HG02588 (cell line): ENCODE data around the gene NDST3.
A peak's percentile ranks its signal among the peaks of the same experiment; 100 is the strongest.

Source experiments
- ATAC-seq: cut with Tn5 transposase; IDR thresholded peaks from one replicate; pipeline ENCODE4 v1.9.1; 2021; ENCODE audit warnings: mild to moderate bottlenecking, moderate library complexity; ENCODE audit not compliant: unreplicated experiment

The NDST3 gene

DNA sequence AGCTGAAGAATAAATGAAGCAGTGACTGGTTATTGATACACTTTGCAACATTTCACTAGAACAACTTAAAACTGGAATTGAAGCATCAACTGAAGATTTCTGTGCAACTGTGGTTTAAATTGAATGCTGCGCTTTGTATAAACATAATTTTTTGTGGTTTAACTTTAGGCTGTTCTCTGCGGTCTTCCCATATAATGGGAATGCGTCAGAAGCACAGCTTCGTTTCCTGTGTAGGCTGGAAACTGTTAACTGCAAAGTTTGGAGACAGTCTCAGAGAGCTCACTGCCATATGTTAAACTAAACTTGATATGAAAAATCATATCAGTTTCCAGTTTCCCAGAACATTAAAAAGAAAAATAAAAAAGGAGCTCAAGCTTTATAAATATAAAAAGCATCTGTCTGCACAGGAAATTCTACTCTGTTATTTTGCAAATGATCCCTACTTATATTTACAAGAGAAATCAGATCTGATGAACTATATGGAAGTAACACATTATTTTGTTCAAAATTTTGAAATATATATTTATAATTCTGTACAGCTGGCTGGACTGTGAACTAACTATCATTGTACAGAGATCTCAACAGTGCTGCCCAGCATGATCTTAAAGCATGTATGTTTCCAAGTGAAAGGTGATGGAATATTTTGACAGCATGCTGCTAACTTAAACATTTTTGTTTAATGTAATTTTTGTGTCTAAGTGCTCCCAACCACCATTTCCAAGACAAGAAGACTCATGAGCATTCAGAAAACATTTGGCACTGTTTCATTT is 139.9 kb downstream of the NDST3 start:
- no peak for ATAC-seq

DNA sequence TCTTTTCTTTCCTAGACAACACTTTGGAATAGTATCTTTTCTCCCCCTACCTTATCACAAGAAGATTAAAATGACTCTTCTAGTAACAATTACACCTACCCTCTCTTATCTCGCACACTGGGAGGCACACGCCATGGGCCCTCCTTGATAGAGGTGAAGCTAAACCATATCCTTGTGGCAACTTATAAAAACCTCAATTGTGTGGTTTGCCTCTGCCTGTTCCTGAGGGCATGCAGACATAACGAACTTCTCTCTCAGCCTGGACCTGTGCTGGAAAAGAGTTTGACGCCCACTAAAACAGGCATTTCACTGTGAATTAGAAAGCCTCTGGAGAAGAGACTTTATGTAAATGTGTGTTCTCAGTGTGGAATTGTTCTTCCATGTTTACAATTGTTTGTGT is 141.2 kb downstream of the NDST3 start:
- no peak for ATAC-seq

DNA sequence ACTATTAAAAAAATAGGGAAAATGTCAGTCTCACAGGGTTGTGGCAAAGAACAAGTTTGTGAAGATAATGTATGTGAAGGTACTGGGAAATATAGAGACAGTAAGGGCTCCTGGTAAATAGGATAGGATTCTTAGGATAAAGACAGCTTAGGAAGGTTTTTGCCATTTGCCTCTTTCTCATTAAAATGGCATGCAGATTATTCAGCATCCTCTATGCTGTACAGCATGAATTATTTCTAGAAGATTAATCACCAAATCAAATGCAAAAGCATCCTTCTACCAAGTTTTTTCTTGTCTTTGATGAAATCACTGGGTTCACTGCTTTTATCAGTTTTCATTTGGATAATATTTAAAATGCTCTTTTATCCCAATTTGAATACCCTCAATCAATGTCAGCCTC is 142.8 kb downstream of the NDST3 start:
- no peak for ATAC-seq

DNA sequence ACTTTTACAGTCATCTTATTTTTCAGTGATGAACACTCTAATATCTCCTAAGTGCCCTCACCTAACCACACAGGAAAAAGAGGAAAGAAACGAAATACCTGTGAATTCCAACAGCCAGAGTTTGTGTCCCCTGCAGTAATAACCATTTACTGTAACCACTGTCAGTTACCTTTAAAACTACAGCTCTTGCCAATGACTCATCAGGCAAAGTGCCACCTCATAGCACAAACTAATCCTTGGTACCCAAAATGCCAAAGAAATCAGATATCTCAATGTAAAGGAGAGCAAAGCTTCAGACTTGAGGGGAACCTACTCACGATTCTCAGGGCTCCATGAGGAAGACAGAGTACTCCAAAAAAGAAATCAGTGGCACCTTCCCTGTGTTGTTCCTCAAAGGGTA is 146.5 kb downstream of the NDST3 start:
- no peak for ATAC-seq

DNA sequence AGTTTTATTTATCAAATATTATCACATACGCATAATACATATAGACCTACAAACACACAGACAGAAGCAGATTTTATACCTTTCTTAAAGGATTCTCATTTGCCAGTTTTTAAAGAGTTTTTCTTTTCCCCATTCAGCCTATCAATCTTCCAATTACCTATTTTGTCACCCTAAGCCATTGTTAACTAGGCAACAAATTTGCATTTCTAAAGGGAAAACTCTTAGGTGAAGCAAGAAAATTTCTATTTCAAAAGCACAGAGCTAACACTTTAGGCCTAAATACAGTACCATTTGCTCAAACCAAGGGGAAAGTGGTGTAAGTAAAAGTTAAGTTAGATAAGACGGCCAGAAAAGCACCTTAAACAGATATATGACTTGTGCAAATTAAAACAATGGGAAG is 156.6 kb downstream of the NDST3 start:
- no peak for ATAC-seq

DNA sequence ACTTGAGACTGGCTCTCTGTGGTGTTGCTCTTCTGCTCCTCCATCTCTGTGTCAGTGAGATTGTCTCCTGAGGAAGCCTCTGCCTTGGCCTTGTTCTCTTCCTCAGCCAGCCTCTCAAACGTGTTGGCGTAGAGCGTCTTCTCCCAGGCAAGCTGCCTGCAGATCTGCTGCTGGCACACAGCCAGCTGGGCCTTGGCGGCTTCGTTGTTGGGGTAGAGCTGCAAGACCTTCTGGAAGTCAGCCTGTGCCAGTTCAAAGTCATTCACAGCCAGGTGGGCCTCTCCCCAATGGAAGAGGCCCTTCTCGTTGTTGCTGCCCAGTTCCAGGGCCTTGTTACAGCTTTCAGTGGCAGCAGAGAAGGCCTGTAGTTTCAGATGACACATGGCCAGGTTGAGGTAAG is 159.1 kb downstream of the NDST3 start:
- ATAC-seq: no peak

DNA sequence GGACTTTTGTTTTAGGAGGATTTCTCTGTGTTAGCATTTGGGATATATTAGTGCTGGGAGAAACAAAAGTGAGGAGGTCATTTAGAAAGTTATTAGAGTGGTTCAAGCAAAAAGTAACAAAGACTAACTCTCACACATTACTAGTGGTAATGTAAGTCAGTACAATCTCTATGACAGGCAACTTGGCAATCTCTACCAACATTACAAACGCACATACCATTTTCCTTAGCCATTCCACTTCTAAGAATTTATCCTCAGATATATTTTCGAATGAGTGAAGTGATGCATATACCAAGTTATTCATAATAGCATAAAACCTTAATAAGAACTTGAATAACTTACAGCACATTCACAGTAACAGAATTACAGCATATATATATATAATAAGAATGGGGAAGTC is 172.3 kb downstream of the NDST3 start:
- no peak for ATAC-seq

DNA sequence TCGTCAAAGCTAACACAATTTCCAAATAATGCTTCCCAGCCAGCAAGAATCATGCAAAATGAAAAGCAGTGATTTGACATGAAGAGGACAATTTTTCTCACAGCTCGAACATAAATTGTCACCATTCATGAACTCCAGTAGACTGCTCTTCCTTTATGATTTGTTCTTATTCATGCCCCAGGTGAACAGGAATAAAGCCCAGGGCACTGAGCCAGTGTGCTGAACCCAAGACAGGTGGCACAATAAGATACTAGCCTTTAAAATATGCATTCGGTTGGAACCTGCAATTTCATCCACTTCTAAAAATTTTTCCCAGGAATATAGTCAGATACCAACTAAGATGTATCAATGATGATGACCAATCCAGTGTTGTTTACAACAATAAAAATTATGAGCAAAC is 178.8 kb downstream of the NDST3 start:
- no peak for ATAC-seq

DNA sequence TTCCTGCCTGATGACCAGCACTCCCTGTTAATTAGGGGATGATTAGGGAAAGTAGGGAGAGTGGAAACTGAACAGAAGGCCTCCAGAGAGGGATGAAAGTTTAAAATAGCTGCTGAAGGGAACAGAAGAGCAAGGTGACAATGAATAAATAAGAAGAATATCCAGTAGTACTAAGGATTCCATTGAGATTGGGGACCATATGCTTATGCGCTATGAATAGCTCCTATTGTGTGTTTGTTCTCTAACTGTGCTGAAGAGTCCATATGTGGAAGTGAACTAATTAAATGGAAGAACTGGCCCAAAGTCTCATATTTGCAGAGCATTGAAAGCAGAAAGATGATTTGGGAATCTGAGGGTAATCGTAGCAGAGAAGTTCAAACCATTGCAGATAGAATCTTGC is 181.5 kb downstream of the NDST3 start:
- ATAC-seq: no peak

DNA sequence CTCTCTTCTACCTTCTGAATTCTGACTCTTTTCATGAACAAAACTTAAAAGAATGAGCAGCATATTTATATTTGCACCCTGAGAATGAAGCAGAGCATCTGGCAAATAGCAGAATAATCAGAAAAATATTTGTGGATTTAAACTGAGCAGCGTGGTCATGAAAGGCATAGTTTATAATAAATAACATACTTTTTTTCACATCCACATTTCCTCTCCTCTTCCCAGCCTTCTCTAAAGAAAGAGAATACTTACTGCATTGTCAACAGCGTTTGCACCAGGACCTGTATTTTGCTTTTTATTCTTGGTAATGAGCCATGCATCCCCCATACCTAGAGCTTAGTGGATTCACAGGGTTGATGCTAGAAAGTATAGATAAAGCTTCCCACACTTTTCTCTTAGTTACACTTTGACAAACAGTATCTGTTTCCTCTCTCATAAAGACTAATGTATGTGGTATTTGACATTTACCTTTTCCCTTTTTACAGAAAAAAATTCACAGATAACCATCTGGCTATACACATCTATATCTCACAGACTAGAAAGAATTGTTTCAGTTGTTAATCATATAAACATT is 187.0 kb downstream of the NDST3 start:
- no peak for ATAC-seq

DNA sequence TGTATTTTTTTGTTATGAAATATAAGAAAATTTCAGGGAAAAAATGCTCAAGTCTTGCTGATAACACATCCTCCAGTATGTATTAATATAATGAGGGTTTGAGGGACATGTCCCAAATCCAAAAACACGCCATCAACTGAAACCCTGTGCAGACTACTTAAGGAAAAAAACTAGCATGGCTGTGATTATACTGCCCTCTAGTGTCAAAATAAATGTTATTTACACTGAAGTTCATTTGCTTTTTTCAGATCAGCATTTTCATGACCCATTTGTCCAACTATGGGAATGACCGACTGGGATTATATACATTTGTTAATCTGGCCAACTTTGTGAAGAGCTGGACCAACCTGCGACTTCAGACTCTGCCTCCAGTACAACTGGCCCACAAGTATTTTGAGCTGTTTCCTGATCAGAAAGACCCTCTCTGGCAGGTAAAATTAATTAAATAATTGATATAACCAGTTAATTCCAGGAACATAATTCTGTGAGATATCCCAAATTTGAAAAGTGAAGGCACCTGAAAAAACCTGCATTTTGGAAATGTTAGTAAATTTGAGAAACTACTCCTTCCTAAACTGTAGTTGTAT is 190.1 kb downstream of the NDST3 start:
- peak; percentile 59 for ATAC-seq

DNA sequence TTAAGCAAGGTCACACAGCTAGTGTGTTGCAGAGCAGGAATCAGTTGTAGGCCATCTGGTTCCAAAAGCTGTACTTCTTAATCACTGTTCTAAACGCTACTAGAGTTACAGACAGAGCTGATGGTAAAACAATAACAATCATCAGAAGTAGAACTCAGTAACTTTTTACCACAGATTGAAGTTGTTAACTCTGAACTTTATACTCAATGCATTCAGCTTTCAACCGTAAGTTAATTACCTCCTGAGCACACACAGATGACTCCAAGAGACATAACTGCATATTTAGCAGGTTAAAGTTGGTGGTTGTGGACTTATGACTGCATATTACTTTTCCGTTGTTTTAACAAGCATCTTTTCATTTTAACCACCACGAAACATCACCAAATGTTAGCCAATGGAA is 191.2 kb downstream of the NDST3 start:
- no peak for ATAC-seq

DNA sequence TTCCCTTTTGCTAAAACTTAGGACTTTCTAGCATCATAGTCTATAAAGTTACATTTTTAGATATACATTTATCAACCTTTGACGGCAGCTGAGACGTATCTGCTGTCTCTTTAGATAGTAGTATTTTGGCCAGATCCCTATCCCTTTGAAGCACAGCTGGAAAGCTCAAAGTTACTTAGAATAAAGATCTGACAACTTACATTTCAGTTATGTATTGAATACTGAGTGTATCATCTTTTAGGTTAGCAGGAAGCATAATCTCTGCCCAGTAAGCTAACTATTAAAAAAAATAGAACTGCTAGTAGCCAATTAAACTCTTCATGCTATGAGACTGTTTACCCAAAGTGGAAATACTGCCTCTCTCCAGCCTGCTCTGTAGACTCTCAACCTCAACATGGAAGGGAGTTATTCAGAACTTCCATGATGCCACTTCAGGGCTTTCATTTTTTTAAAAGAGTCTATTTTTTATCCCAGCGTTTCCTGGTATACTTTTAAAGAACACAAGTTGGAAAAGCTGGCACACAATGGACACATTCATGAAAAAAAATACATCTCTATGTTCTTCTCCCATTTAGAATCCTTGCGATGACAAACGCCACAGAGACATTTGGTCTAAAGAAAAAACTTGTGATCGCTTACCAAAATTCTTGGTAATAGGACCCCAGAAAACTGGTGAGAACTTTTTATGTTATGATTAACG is 192.2 kb downstream of the NDST3 start:
- ATAC-seq: no peak

DNA sequence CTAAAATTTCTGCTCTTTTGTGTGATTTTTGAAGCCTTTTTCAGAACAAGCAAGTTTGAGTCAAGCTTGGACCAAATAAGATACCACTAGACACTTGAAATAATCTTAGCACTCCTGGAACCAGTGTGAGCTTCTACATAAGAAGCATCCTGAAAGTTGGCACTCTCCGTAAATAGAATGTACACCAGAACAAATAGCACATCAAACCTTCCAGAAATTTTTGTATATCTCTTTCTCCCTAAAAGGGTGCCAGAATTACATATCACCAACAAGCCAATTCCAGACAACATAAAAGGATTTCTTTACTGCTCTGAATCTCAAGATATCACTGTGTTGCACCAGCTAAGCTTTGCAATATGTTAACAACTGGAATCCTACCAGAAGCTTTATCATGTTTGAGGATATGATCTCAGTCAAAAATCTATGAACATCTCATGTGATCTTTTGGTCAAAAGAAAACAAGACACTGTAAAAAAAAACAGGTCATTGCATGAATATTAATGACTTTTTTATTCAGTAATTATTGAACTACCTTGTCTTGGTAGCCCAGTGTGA is 201.4 kb downstream of the NDST3 start:
- ATAC-seq: no peak

DNA sequence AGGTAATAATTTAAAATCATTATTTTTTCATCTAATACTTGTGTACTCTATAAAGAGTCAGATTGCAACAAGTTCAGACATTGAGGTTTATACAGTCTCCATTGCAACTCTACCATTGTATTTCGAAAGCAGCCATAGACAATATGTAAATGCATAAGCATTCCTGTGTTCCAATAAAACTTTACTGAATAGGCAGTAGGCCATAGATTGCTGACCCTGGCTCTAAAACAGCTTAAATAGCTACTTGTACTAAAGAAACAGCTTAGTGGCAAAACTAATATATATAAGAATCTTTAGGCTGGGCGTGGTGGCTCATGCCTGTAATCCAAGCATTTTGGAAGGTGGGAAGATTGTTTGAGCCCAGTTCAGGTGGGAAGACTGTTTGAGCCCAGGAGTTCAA is 203.2 kb downstream of the NDST3 start:
- ATAC-seq: no peak

DNA sequence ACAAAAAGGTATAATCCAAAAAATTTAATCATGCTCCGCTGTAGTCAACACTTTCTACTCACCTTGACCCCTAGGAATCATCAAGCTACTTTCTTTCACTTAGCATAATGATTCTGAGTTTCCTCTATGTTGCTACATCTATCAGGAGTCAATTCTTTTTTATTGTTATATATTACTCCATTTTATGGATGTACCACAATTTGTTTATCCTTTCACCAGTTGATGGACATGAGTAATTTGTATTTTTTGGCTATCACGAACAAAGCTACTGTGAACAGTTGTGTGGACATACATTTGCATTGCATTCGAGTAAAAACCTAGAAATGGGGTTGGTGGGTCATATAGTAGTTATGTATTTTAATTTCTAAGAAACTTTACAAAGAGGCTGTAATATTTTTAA is 215.6 kb downstream of the NDST3 start:
- ATAC-seq: no peak

DNA sequence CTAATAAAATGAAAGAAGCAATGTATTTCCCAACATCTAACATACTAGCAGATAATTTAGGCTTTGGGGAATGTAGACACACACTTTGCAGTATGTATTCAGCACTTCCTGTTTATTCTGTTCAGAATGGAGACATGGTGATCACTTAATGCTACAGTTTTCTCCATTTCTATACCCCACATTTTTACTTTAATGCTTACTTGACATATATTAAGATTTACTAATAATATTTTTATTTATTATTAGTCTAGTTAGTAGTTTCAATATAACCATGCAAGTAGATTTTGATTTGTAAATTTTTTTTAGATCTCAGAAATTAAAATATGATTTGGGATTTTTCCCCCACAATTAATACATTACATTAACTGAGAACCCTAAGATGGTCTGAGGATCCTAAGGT is 220.1 kb downstream of the NDST3 start:
- ATAC-seq: no peak

DNA sequence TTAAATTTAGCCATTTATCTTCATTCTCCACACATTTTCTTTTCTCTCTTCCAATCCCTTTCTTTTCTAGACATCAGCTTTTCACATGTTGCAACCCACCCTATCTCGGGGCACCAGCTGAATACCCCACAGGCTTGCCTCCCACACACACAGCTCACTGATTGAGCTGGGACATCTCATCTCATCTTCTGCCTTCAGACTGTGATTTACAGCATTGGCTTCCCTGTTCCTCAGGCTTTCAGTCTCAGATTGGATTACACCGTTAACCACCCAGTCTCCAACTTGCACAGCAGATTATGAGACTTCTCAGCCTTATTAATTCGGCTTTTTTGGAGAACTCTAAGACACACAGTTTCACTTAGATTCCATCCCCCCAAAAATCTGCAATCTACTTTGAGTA is 224.8 kb downstream of the NDST3 start:
- ATAC-seq: no peak

DNA sequence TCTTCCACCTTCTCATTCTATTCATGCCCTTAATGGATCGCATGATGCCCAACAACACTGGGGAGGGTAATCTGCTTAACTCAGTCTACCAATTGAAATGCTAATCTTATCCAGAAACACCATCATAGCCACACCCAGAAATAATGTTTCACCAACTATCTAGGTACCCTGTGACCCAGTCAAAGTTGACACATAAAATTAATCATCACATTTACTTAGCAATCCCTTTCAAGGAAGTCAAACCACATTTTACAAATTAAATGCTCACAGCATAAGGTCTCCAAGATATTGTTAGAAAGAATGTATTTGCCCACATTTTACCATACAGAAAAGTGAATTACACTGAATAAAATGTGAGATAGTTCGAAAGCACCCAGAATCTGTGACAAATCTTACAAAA is 226.0 kb downstream of the NDST3 start:
- no peak for ATAC-seq

DNA sequence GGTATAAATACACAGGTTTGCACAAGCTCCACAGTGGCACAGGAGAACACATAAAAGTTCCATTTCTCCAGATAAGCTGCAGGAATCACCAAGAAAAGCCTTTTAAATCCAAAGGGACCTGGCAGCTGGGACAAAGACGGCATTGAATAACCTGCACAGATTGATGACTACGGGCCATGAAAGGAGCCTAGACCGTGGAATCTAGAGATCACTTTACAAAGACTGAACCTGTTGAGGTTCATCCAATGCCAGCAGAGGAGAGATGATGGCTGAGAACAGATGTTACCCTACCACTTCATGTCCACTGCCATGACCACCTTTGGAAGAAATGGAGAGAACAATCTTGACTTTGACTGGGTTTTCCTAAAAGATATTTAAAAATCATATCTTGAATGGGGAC is 229.8 kb downstream of the NDST3 start:
- ATAC-seq: no peak

DNA sequence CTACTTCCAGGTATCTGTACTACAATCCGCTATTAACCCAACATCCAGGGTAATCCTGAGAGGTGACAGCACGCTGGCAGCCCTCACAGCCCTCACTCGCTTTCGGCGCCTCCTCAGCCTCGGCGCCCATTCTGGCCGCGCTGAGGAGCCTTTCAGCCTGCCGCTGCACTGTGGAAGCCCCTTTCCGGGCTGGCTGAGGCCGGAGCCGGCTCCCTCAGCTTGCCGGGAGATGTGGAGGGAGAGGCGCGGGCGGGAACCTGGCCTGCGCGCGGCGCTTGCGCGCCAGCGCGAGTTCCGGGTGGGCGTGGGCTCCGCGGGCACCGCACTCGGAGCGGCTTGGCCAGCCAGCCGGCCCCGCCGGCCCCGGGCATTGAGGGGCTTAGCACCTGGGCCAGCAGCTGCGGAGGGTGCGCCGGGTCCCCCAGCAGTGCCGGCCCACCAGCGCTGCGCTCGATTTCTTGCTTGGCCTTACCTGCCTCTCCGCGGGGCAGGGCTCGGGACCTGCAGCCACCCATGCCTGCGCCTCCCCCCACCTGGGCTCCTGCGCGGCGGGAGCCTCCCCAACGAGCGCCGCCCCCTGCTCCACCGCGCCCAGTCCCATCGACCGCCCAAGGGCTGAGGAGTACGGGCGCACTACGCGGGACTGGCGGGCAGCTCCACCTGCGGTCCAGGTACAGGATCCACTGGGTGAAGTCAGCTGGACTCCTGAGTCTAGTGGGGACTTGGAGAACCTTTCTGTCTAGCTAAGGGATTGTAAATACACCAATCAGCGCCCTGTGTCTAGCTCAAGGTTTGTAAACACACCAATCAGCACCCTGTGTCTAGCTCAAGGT is 231.2 kb downstream of the NDST3 start:
- ATAC-seq: no peak
